ENCODE measurements around the gene SPOCK2. TPM values are rescaled to one million over a fixed set of nuclear protein-coding genes. Genes with fewer than 3 reads are reported as not detected.

SPOCK2 gene
- total and polyA plus RNA-seq, 8 donors, result 0.59 to 2.1 (median 1.6) TPM

DNA sequence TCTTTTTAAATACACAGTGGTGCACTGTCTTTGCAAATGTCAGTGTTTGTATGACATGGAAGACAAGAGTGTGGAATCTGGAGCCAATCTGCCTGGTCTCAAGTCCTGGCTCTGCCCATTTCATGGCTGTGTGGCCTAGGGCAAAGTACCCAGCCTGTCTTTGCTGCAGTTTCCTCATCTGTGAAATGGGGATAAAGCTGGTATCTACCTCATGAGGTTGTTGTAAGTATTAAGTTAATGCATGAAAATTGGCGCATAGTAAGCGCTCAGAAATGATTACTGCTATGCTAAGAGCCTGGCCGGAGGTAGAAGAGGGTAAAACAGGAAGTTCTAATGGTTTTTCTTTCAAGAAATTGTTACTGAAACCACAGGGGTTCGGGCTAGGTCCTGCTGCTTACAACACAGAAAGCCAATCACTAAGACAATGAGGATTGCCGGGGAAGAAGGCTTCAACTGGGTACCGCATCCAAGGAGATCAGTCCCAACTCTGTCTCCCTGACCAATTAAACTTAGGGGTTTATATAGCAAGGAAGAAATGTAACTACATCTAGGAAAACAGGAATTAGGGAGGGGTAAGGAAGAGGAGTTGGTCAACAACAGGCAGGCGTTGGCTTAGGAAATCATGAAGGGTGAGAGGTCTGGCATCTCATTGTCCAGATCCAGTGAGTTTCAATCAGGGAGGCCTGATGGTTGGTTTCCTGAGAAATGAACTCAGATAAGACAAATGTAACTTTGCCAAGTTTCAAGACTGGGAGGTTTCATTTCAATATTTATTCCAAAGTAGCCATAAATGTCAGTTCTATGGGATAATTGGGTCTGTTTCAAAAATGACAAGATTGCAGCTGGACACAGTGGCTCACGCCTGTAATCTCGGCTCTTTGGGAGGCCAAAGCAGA is 67.2 kb downstream of the SPOCK2 start:
- WGBS, 2 donors, result 71 to 73% methylated on average over 9 of the region's 9 CpGs
- DNase-seq, result no peak

DNA sequence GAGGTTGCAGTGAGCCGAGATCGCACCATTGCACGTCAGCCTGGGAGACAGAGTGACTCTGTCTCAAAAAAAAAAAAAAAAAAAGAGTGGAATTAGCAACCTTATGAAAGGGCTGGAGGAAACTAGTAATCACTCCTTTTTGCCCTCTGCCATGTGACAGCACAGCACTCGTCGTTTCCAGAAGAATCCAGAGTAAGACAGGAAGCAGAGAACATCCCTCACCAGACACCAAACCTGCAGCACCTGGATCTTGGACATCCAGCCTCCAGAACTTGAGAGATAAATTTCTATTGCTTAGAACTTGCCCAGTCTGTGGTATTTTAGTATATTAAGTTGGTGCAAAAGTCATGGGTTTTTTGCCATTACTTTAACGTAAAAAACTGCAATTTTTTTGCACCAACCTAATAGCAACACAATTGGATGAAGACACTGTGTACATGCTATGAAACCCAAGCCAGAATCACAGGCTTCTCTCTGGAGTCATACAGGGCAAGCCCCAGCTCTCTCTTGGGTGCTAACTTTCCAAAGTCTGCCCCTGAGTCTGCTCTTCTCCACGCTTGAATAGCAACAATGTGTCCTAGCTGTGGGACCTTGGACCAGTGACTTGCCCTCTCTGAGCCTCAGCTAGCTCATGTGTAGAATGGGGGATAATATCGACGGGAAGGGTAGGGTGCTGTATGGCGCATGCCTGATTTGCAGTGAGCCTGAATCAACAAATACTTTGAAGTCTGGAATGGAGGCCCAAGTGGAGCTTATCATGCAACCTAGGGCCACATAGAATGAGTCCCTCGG is 69.1 kb downstream of the SPOCK2 start:
- H3K9me3 ChIP-seq, result no peaks in the 10 kb centered on the region

More for the DNA sequence above, 67.2 kb downstream of the SPOCK2 start:
- peak in 1 of 4 donors; percentile 17 for ATAC-seq
- Histone ChIP-seq H3K27me3 (no peaks in the 10 kb centered on the region), H3K27ac (no peak overlapping the region), H3K36me3 (no peaks in the 10 kb centered on the region), H3K4me3 (no peak overlapping the region), H3K4me1 (no peaks in the 10 kb centered on the region), H3K9me3 (no peaks in the 10 kb centered on the region)
- intact Hi-C loops (cut with DNase I), result no loop called here
- no peak for FAIRE-seq
- TF ChIP-seq, protein P1, sequence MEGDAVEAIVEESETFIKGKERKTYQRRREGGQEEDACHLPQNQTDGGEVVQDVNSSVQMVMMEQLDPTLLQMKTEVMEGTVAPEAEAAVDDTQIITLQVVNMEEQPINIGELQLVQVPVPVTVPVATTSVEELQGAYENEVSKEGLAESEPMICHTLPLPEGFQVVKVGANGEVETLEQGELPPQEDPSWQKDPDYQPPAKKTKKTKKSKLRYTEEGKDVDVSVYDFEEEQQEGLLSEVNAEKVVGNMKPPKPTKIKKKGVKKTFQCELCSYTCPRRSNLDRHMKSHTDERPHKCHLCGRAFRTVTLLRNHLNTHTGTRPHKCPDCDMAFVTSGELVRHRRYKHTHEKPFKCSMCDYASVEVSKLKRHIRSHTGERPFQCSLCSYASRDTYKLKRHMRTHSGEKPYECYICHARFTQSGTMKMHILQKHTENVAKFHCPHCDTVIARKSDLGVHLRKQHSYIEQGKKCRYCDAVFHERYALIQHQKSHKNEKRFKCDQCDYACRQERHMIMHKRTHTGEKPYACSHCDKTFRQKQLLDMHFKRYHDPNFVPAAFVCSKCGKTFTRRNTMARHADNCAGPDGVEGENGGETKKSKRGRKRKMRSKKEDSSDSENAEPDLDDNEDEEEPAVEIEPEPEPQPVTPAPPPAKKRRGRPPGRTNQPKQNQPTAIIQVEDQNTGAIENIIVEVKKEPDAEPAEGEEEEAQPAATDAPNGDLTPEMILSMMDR (IDR thresholded peaks at IDR 0.05), result no peak

DNA sequence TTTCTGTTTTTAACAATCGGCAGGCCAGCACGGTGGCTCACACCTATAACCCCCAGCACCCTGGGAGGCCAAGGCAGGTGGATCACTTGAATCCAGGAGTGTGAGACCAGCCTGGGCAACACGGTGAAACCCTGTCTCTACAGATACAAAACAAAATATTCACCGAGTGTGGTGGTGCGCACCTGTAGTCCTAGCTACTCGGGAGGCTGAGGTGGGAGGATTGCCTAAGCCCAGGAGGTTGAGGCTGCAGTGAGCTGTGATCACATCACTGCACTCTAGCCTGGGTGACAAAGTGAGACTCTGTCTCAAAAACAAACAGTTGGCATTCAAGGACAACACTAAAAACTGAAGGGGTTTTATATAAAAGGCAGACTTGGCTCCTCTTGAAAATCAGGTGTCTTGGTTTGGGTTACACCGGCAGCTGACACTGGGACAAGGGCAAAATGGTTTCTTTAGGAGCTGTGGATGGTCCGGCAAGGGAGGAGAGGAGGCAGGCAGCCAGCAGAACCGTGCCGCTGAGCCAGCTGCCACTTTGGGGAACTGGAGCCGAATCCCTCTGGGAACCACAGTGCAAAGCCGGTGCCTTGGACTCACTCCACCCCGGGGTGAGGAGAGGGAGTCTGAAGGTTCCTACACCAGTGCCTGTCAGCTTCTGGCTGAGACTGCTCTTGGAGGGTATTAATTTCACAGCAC is 71.6 kb downstream of the SPOCK2 start:
- intact Hi-C loops (cut with DNase I), result no loop called here
- no peak overlapping the region for H3K4me3 ChIP-seq
- no peaks in the 10 kb centered on the region for H3K27me3 ChIP-seq
- no peaks in the 10 kb centered on the region for H3K36me3 ChIP-seq
- FAIRE-seq (no peak), DNase-seq (no peak), ATAC-seq (peak in 1 of 4 donors; percentile 24)
- WGBS, 2 donors, result 61 to 69% methylated on average over 12 to 13 of the region's 13 CpGs
- no peaks in the 10 kb centered on the region for H3K9me3 ChIP-seq
- H3K27ac ChIP-seq, result no peak overlapping the region
- no peaks in the 10 kb centered on the region for H3K4me1 ChIP-seq
- TF ChIP-seq, protein P1 (IDR thresholded peaks at IDR 0.05), result no peak

More for the DNA sequence above, 69.1 kb downstream of the SPOCK2 start:
- intact Hi-C loops (cut with DNase I), result no loop called here
- TF ChIP-seq, protein P1 (IDR thresholded peaks at IDR 0.05), result no peak
- FAIRE-seq (no peak), ATAC-seq (no peak), DNase-seq (no peak)
- no peaks in the 10 kb centered on the region for H3K4me1 ChIP-seq
- no peaks in the 10 kb centered on the region for H3K27me3 ChIP-seq
- H3K4me3 ChIP-seq, result no peak overlapping the region
- WGBS, 2 donors, result 80 to 83% methylated on average over 11 of the region's 11 CpGs
- no peaks in the 10 kb centered on the region for H3K36me3 ChIP-seq
- H3K27ac ChIP-seq, result no peak overlapping the region

DNA sequence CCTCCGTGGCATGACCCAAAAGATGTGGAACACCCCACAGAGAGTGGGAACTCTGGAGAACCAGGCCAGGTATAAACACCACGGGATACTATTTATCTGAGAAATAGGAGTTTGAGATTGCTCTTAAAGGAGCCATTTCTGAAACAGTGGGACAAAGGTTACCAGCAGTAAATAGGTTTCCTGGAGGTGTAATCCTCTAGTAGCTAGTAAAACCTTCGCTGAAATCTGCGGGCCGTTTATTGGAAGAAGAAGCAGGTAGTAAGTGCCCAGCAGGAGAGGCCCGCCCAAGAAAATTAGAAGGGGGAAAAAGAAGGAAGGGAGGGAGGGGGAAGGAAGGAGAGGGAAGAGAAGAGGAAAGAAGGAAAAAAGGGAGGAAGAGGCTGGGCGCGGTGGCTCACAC is 72.5 kb downstream of the SPOCK2 start:
- Histone ChIP-seq H3K36me3 (no peaks in the 10 kb centered on the region), H3K9me3 (no peaks in the 10 kb centered on the region), H3K27ac (no peak overlapping the region), H3K27me3 (no peaks in the 10 kb centered on the region), H3K4me1 (no peaks in the 10 kb centered on the region), H3K4me3 (no peak overlapping the region)
- no peak for ATAC-seq
- TF ChIP-seq, protein P1 (IDR thresholded peaks at IDR 0.05), result no peak
- FAIRE-seq, result no peak
- 73 to 79% methylated on average over 8 of the region's 8 CpGs for WGBS, 2 donors
- no peak for DNase-seq
- intact Hi-C loops (cut with DNase I), result no loop called here
